Ovary (tissue), 9 donors: Measurements from ENCODE around the gene ECM2. TPM values are rescaled to one million over a fixed set of nuclear protein-coding genes. Genes with fewer than 3 reads are reported as not detected.
A peak's percentile ranks its signal among the peaks of the same experiment; 100 is the strongest.

ENCODE experiments used
- DNase-seq, 5 donors: peaks; one replicate each; pipeline ENCODE4 v3.0.0-alpha.2; 2019 to 2020
- H3K27ac ChIP-seq, 2 donors: fragments of 200-600 bp; one replicate each; pipeline versions ENCODE4 v1.5.1 to v1.8.0; 2019 to 2022
- H3K27me3 ChIP-seq: fragments of 200-600 bp; one replicate; pipeline ENCODE4 v1.8.0; 2022
- H3K36me3 ChIP-seq: fragments of 200-600 bp; sonication (generic); one replicate; pipeline ENCODE4 v1.5.1; 2019
- H3K4me1 ChIP-seq: one replicate; pipeline ENCODE4 v1.8.1; 2013; ENCODE audit warnings: mild to moderate bottlenecking, moderate library complexity; ENCODE audit not compliant: insufficient read depth
- H3K4me3 ChIP-seq: fragments of 200-600 bp; sonication (generic); one replicate; pipeline ENCODE4 v1.5.1; 2017
- H3K9me3 ChIP-seq, 2 donors: fragments of 200-600 bp in 1 of 2; sonication (generic) in 1 of 2; one replicate each; pipeline versions ENCODE4 v1.5.1 to v1.8.1; 2013 to 2019; ENCODE audit warnings: mild to moderate bottlenecking in 1 of 2, moderate library complexity in 1 of 2
- CTCF ChIP-seq, 3 donors: fragments of 450-650 bp in 2 of 3; fragments of 200-600 bp in 1 of 3; IDR thresholded peaks; one replicate each; pipeline versions ENCODE4 v1.5.1 to v1.8.0; 2016 to 2022; ENCODE audit warnings: antibody characterized with exemption in 3 of 3, mild to moderate bottlenecking in 1 of 3
- EP300 ChIP-seq: sonication (generic); formaldehyde crosslinking; IDR thresholded peaks from one replicate; pipeline ENCODE4 v1.6.1; 2017; ENCODE audit warnings: antibody characterized with exemption
- POLR2A ChIP-seq: fragments of 450-650 bp; IDR thresholded peaks from one replicate; pipeline ENCODE4 v1.6.1; 2017; ENCODE audit warnings: antibody characterized with exemption, mild to moderate bottlenecking, moderate library complexity
- WGBS, 3 donors: extraction: QIAGEN DNeasy Blood & Tissue Kit in 1 of 3; methylation state at CpG; one replicate each; pipeline versions ENCODE4 v1.1.5 to v1.1.7; 2013 to 2017; 5-methylcytosine and 5-hydroxymethylcytosine counted together
- intact Hi-C, 4 donors: fragments of 100-400 bp; cut with DNase I; formaldehyde crosslinking; loops; one replicate each; pipeline versions ENCODE4 v1.11.0 to v1.15.1; 2022 to 2023
- polyA plus RNA-seq, 2 donors: library from polyadenylated mRNA; stranded (reverse); fragments of 200-250 nt in 1 of 2; fragments of 350-450 nt in 1 of 2; fragmentation: Illumina TruSeq in 1 of 2; extraction: RNeasy Lipid Tissue Mini Kit (QIAGEN cat#74804) in 1 of 2; gene quantifications; one replicate each; pipeline ENCODE4 v1.2.3, GENCODE V29; 2013 to 2014
- total RNA-seq, 7 donors: library from RNA; depleted of rRNA in 2 of 7; stranded (reverse); fragments of >200 nt in 2 of 7; fragmentation: NEBNext Ultra II Directional in 3 of 7; extraction: Animal tissue kit (Norgen Biotek cat#: 25700) in 3 of 7; gene quantifications; one replicate each; pipeline versions ENCODE4 v1.1.0 to v1.2.4, GENCODE V29; 2016 to 2023
- donor health status: DM: no; HTN: no; CAD: no; lungs with moderate emphysema.
- donor health status: DM: no; HTN: no; CAD: no.
- donor health status: Bipolar disorder and iron deficiency.
- donor health status: DM: yes; HTN: yes; CAD: no.
- donor health status: DM: no; HTN: no; CAD: no.
- donor health status: DM: yes; HTN: yes; CAD: no.

The ECM2 gene
- total and polyA plus RNA-seq, 9 donors, result 35.0 to 91.4 (median 65.9) TPM

DNA sequence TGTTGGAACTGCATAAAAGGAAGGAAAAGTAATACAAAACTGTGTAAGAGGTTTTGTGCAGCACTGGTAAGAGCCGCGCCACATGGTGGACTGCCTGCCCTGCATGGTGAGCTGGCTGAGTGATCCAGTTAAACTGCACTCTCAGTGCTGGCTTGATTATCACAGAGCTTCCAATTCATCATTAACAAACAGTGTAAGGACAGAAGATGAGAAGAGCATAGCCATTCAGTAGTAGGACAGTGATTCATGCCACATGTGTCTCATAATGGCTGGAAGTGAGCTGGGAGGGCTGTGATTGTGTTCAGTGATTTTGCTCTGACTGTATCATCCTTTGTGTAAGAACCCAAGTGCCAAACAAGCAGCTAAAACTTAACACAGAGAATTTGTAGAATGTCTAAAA, 67.6 kb downstream of the ECM2 start:
- Histone ChIP-seq H3K36me3 (no peaks in the 10 kb centered on the region), H3K27ac (no peak overlapping the region), H3K27me3 (no peaks in the 10 kb centered on the region), H3K4me1 (peaks cover 4% of the 10 kb centered on the region), H3K9me3 (no peaks in the 10 kb centered on the region), H3K4me3 (no peak overlapping the region)
- intact Hi-C loops, result no loop called here
- TF ChIP-seq POLR2A, result no peak
- TF ChIP-seq EP300, result no peak
- no peak for TF ChIP-seq CTCF (IDR thresholded peaks at IDR 0.05)
- WGBS, 3 donors, result 97 to 99% (median 98%) methylated on average over 2 of the region's 2 CpGs
- no peak for DNase-seq

GRCh38 chr9:92467511-92467910, 68.3 kb downstream of the ECM2 start:
- DNase-seq, result no peak
- Histone ChIP-seq H3K4me1 (peaks cover 7% of the 10 kb centered on the region), H3K9me3 (no peaks in the 10 kb centered on the region), H3K4me3 (no peak overlapping the region), H3K27me3 (no peaks in the 10 kb centered on the region), H3K27ac (no peak overlapping the region), H3K36me3 (no peaks in the 10 kb centered on the region)
- TF ChIP-seq POLR2A, result no peak
- no peak for TF ChIP-seq EP300
- TF ChIP-seq CTCF (IDR thresholded peaks at IDR 0.05), result no peak
- intact Hi-C loops, result no loop called here
- 88% methylated on average over 2 of the region's 2 CpGs for WGBS, 3 donors

DNA sequence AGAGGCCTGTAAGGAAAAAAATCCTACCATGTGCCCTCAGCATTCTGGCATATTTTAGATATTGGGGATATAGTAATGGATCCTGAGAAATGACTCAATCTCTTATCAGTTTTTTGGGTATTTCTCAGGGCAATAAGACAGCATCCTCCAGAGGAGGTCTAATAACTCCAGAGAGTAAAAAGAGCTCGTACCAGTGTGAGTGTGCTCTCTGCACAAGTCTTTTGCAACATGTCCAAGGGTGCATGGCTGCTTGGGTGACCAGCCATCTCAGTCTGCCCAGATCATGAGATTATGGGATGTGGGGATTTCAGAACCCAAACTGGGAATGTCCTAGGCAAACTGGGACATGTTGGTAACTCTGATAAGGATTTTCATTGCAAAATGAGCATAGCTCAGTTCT, 68.7 kb downstream of the ECM2 start:
- DNase-seq, result no peak
- H3K9me3 ChIP-seq, result no peaks in the 10 kb centered on the region
- H3K27me3 ChIP-seq, result no peaks in the 10 kb centered on the region
- intact Hi-C loops, result no loop called here
- no peak overlapping the region for H3K4me3 ChIP-seq
- no peak overlapping the region for H3K27ac ChIP-seq
- H3K36me3 ChIP-seq, result no peaks in the 10 kb centered on the region
- WGBS, 3 donors, result 91 to 98% (median 95%) methylated on average over 1 of the region's 1 CpG
- H3K4me1 ChIP-seq, result peaks cover 7% of the 10 kb centered on the region
- TF ChIP-seq POLR2A (no peak), EP300 (no peak), CTCF (IDR thresholded peaks at IDR 0.05) (no peak)

- Histone ChIP-seq H3K36me3 (no peaks in the 10 kb centered on the region), H3K4me3 (no peak overlapping the region), H3K27ac (peak overlapping the region in 1 of 2 donors; percentile 56), H3K9me3 (no peaks in the 10 kb centered on the region), H3K27me3 (no peaks in the 10 kb centered on the region), H3K4me1 (peaks cover 7% of the 10 kb centered on the region)
- TF ChIP-seq POLR2A (no peak), EP300 (peak; percentile 29)
- intact Hi-C loops, result no loop called here
- 28 to 34% (median 32%) methylated on average over 3 of the region's 3 CpGs for WGBS, 3 donors
- no peak for DNase-seq
Measured at GRCh38 chr9:92463984-92464383, 71.8 kb downstream of the ECM2 start.

DNA sequence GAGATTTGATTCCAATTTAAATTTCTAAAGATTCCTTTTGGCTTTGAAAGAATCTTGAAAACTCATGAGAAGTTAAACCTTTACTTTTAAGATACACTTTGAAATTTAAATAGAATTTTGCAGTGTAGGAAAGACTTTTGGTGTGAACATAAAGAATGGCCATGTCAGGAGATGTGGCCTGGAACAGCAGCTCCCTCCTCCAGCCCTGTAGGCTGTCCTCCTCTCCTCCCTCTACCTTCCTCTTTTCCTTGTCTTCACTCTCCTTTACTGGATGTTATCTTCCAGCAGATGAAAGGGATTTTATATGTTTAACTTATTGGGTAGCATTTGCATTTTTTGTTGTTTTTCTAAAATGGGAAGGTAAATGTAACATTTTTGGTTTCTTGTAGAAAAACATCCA, 72.4 kb downstream of the ECM2 start:
- Histone ChIP-seq H3K9me3 (no peaks in the 10 kb centered on the region), H3K4me3 (no peak overlapping the region), H3K27ac (no peak overlapping the region), H3K36me3 (no peaks in the 10 kb centered on the region), H3K4me1 (peaks cover 7% of the 10 kb centered on the region), H3K27me3 (no peaks in the 10 kb centered on the region)
- intact Hi-C loops, result no loop called here
- no peak for DNase-seq
- TF ChIP-seq CTCF (IDR thresholded peaks at IDR 0.05) (no peak), POLR2A (no peak), EP300 (no peak)
